GM23338 (cell line): ENCODE results near the gene ZNF605. TPM values are rescaled to one million over a fixed set of nuclear protein-coding genes. Genes with fewer than 3 reads are reported as not detected.

Source experiments
- ATAC-seq: fragments of 200-7000 bp; cut with Tn5 transposase; 3 replicates; pipeline ENCODE4 v1.9.1; 2020
- DNase-seq: peaks from one replicate; pipeline ENCODE4 v3.0.0-alpha.2; 2015; ENCODE audit warnings: low spot score
- H2AFZ ChIP-seq: fragments of 200-600 bp; sonication (generic); 2 replicates; pipeline ENCODE4 v1.8.0; 2016; ENCODE audit warnings: antibody characterized with exemption, mild to moderate bottlenecking, moderate library complexity
- H3F3A ChIP-seq: fragments of 200-600 bp; sonication (generic); replicated peaks from 2 replicates; pipeline ENCODE4 v1.8.0; 2017; ENCODE audit warnings: antibody characterized with exemption, mixed run types, low read depth
- H3K27ac ChIP-seq: fragments of 200-600 bp; sonication (generic); 2 replicates; pipeline ENCODE4 v1.6.1; 2016; ENCODE audit warnings: low read depth
- H3K27me3 ChIP-seq: fragments of 200-600 bp; sonication (generic); 2 replicates; pipeline ENCODE4 v1.8.0; 2016; ENCODE audit warnings: mild to moderate bottlenecking, mixed run types, moderate library complexity; ENCODE audit not compliant: insufficient read depth
- H3K36me3 ChIP-seq: fragments of 200-600 bp; sonication (generic); 2 replicates; pipeline ENCODE4 v1.8.0; 2016; ENCODE audit warnings: mild to moderate bottlenecking; ENCODE audit not compliant: insufficient read depth
- H3K4me1 ChIP-seq: fragments of 200-600 bp; sonication (generic); 2 replicates; pipeline ENCODE4 v1.8.0; 2016; ENCODE audit warnings: mild to moderate bottlenecking, moderate library complexity; ENCODE audit not compliant: insufficient read depth
- H3K4me2 ChIP-seq: fragments of 200-600 bp; sonication (generic); 2 replicates; pipeline ENCODE4 v1.7.1; 2017; ENCODE audit warnings: mixed run types
- H3K4me3 ChIP-seq: fragments of 200-600 bp; sonication (generic); 2 replicates; pipeline ENCODE4 v1.6.1; 2016; ENCODE audit warnings: mixed run types
- H3K79me2 ChIP-seq: fragments of 200-600 bp; sonication (generic); replicated peaks from 2 replicates; pipeline ENCODE4 v1.8.0; 2017; ENCODE audit warnings: mild to moderate bottlenecking; ENCODE audit not compliant: insufficient read depth
- H3K9me2 ChIP-seq: fragments of 200-600 bp; sonication (generic); 2 replicates; pipeline ENCODE4 v1.8.0; 2017; ENCODE audit not compliant: insufficient read depth
- H4K20me1 ChIP-seq: fragments of 200-600 bp; sonication (generic); replicated peaks from 2 replicates; pipeline ENCODE4 v1.8.0; 2017; ENCODE audit warnings: mild to moderate bottlenecking; ENCODE audit not compliant: insufficient read depth
- H3K27ac Mint-ChIP-seq: 2 replicates; pipeline ENCODE4 v1.8.0; 2020; ENCODE audit warnings: inconsistent platforms, mild to moderate bottlenecking, moderate library complexity, mixed read lengths
- H3K27me3 Mint-ChIP-seq: 3 replicates; pipeline ENCODE4 v1.8.0; 2022; ENCODE audit warnings: low read depth, mild to moderate bottlenecking, moderate library complexity, mixed read lengths, inconsistent platforms; ENCODE audit not compliant: insufficient read depth, poor library complexity
- H3K36me3 Mint-ChIP-seq: 3 replicates; pipeline ENCODE4 v1.8.0; 2021; ENCODE audit warnings: low read depth, mild to moderate bottlenecking, inconsistent platforms, moderate library complexity, mixed read lengths
- H3K4me1 Mint-ChIP-seq: 3 replicates; pipeline ENCODE4 v1.8.0; 2020; ENCODE audit warnings: mild to moderate bottlenecking, inconsistent platforms, mixed read lengths
- H3K4me3 Mint-ChIP-seq: 3 replicates; pipeline ENCODE4 v1.8.0; 2021; ENCODE audit warnings: moderate library complexity, mild to moderate bottlenecking, inconsistent platforms, mixed read lengths
- H3K9me3 Mint-ChIP-seq: 3 replicates; pipeline ENCODE4 v1.8.0; 2020; ENCODE audit warnings: moderate library complexity, mild to moderate bottlenecking, inconsistent platforms, mixed read lengths
- CREB1 ChIP-seq: fragments of 250-450 bp; sonication (Bioruptor Pico); IDR thresholded peaks from 2 replicates; pipeline ENCODE4 v1.5.0; 2020; ENCODE audit warnings: low read depth, mild to moderate bottlenecking, moderate library complexity
- CTCF ChIP-seq, 2 experiments: fragments of 200-600 bp in 1 of 2; sonication (generic) in 1 of 2; conservative IDR thresholded peaks; 2 replicates each; pipeline versions ENCODE4 v1.5.1 to v1.6.1; 2016 to 2017; ENCODE audit warnings: antibody characterized with exemption in 2 of 2, low read depth in 2 of 2, mild to moderate bottlenecking in 2 of 2, moderate library complexity in 1 of 2
- ETS1 ChIP-seq: IDR thresholded peaks from 2 replicates; pipeline ENCODE4 v1.6.1; 2016; ENCODE audit warnings: antibody characterized with exemption
- EZH2phosphoT487 ChIP-seq: fragments of 200-600 bp; sonication (generic); IDR thresholded peaks from one replicate; pipeline ENCODE4 v1.8.1; 2018; ENCODE audit warnings: antibody characterized with exemption; ENCODE audit not compliant: unreplicated experiment
- JUNB ChIP-seq: IDR thresholded peaks from one replicate; pipeline ENCODE4 v1.6.1; 2016; ENCODE audit warnings: antibody characterized with exemption; ENCODE audit not compliant: unreplicated experiment
- NANOG ChIP-seq: IDR thresholded peaks from 2 replicates; pipeline ENCODE4 v1.6.1; 2016; ENCODE audit warnings: antibody characterized with exemption, borderline replicate concordance
- POLR2AphosphoS5 ChIP-seq: IDR thresholded peaks from 2 replicates; pipeline ENCODE4 v1.6.1; 2016; ENCODE audit warnings: antibody characterized with exemption, low read depth
- polyA plus RNA-seq: library from polyadenylated mRNA; unstranded; fragments of >200 nt; fragmentation: Nextera tagmentation; extraction: Ambion mirVana; gene quantifications from 2 replicates; pipeline ENCODE4 v1.2.1, GENCODE V29; 2016
- total RNA-seq: library from RNA; depleted of rRNA; stranded (reverse); fragments of >200 nt; shearing (Covaris generic); gene quantifications from 2 replicates; pipeline ENCODE4 v1.2.3, GENCODE V29; 2014

The ZNF605 gene
- total and polyA plus RNA-seq, 2 experiments from 2014 or later: 13.5 to 17.1 TPM

GRCh38 chr12:132888852-132889251 lies 67.3 kb downstream of the ZNF605 start:
- peak; percentile 78 for ATAC-seq
- Histone ChIP-seq H4K20me1 (no peaks in the 10 kb centered on the region), H3K27me3 (no peaks in the 10 kb centered on the region), H3K4me1 (peaks cover 15% of the 10 kb centered on the region; the same call in 1 of the 2 replicates), H3K79me2 (peaks cover 21% of the 10 kb centered on the region), H3K9me2 (no peaks in the 10 kb centered on the region), H3K4me2 (peak overlapping the region; percentile 95), H3K27ac (peak overlapping the region; percentile 95), H2AFZ (no peak overlapping the region), H3K4me3 (peak overlapping the region; percentile 92), H3F3A (peaks cover 8% of the 10 kb centered on the region; the same call in 1 of the 2 replicates), H3K36me3 (no peaks in the 10 kb centered on the region)
- peak overlapping the region; percentile 93 for H3K27ac Mint-ChIP-seq
- TF ChIP-seq JUNB (no peak), NANOG (peak; percentile 32; the same call in 1 of the 2 replicates)
- H3K4me1 Mint-ChIP-seq: peaks cover 29% of the 10 kb centered on the region
- peak; percentile 82 for DNase-seq
- H3K4me3 Mint-ChIP-seq: peak overlapping the region; percentile 99
- peaks cover 21% of the 10 kb centered on the region for H3K9me3 Mint-ChIP-seq
- peaks cover 13% of the 10 kb centered on the region for H3K27me3 Mint-ChIP-seq
- peaks cover 32% of the 10 kb centered on the region for H3K36me3 Mint-ChIP-seq

DNA sequence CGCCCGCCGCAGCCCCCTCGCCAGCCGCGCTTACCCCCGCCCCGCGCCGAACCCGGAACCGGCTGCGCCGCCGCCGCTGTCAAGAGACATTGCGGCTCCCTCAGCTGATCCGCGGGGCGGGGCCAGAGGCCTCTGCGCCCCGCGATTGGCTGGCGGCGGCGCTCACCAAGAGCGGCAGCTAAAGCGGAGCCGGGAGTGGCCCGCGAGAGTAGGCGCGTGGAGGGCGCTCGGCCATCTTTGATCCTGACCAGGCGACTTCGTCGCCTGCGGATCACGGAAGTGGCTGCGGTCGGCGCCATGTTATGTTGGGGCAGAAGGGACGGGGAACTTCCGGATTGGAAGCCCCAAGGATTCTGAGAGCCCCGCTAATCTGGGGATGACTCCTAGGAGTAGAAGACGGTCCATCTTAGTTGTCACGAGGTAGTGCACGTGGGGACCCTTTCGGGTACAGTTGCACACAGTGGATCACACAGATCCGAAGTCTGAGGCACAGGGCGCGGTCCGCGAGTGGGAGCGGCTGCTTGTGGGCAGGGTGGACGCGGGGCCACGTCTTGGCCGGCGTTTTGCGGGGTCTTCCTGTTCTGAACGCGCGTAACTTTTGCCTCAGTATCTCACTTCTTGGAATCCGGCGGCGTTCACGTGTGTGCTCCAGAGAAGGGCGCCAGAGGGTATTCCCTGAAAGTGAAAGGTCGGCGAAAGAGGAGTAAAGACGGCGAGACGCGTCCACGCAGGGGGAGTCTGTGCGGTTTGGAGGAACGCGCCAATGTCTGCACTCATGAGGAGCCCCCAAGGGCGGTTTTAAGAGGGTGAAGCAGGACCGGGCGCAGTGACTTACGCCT lies 68.4 kb downstream of the ZNF605 start, which contains the start of gene CHFR:
CHFR (minus strand) TSS at position 93 of the 839 bp plus-strand sequence. CDS start 277 bp downstream, outside the sequence.
- H3K79me2 ChIP-seq: peaks cover 21% of the 10 kb centered on the region
- peaks cover 29% of the 10 kb centered on the region for H3K4me1 Mint-ChIP-seq
- peaks cover 21% of the 10 kb centered on the region for H3K9me3 Mint-ChIP-seq
- H3K36me3 Mint-ChIP-seq: peaks cover 32% of the 10 kb centered on the region
- DNase-seq (peak; percentile 99), ATAC-seq (peak; percentile 91)
- H3K36me3 ChIP-seq: no peaks in the 10 kb centered on the region
- peaks cover 13% of the 10 kb centered on the region for H3K27me3 Mint-ChIP-seq
- no peak for TF ChIP-seq EZH2phosphoT487
- TF ChIP-seq ETS1: peak; percentile 84
- TF ChIP-seq CTCF (conservative IDR thresholded peaks at IDR 0.05; ENCODE audit: low read depth in 2 of 2): no peak
- peak; percentile 77 for TF ChIP-seq POLR2AphosphoS5
- TF ChIP-seq CREB1 (CRISPR knock-in tag): peak; percentile 86
- H3K27ac ChIP-seq: peak within 1 kb of the TSS; percentile 95
- H3K4me3 ChIP-seq: peak within 1 kb of the TSS; percentile 92
- peaks cover 15% of the 10 kb centered on the region; the same call in 1 of the 2 replicates for H3K4me1 ChIP-seq
- no peaks in the 10 kb centered on the region for H3K27me3 ChIP-seq
- peak within 1 kb of the TSS; percentile 94 for H2AFZ ChIP-seq
- peak within 1 kb of the TSS; percentile 95 for H3K4me2 ChIP-seq
- H3K27ac Mint-ChIP-seq: peak within 1 kb of the TSS; percentile 100
- peak within 1 kb of the TSS; percentile 99 for H3K4me3 Mint-ChIP-seq
- H3K9me2 ChIP-seq: no peaks in the 10 kb centered on the region
- H3F3A ChIP-seq: peaks cover 8% of the 10 kb centered on the region; the same call in 1 of the 2 replicates
- no peaks in the 10 kb centered on the region for H4K20me1 ChIP-seq
